ENCODE results near the gene EIF2B2.

DNA sequence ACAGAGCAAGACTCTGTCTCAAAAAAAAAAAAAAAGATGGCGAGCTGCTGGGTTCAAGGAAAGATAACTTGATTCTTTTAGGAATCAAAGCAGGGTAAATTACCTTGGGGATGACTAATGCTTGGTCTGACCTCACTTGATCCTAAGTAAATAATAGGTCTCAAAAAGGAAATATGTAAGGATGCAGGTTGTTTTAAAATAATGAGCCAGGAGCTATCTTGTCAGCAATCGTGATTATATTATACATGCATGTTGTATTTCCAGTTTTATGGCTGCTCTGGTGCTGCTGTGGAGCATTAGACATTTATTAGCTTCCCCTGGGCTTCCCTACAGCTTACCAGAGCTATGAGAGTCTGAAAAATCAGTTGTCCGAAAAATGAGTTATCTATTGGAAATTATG is 2.6 kb downstream of the EIF2B2 start:
- TF ChIP-seq CTCF (IDR thresholded peaks at IDR 0.05) (no peak), POLR2A (IDR thresholded peaks at IDR 0.05) (no peak)

All from adrenal gland (tissue), 5 donors.